HG03457 (cell line): ENCODE measurements around the gene EXOC2.
"Not testable (repeated sequence)": the region's sequence is repeated elsewhere in the genome, so short reads cannot be mapped to it uniquely, and the experiment has no call there.

Source experiments
- ATAC-seq: cut with Tn5 transposase; IDR thresholded peaks from one replicate; pipeline ENCODE4 v1.9.1; 2021; ENCODE audit warnings: moderate number of reproducible peaks; ENCODE audit not compliant: unreplicated experiment

Gene EXOC2

DNA sequence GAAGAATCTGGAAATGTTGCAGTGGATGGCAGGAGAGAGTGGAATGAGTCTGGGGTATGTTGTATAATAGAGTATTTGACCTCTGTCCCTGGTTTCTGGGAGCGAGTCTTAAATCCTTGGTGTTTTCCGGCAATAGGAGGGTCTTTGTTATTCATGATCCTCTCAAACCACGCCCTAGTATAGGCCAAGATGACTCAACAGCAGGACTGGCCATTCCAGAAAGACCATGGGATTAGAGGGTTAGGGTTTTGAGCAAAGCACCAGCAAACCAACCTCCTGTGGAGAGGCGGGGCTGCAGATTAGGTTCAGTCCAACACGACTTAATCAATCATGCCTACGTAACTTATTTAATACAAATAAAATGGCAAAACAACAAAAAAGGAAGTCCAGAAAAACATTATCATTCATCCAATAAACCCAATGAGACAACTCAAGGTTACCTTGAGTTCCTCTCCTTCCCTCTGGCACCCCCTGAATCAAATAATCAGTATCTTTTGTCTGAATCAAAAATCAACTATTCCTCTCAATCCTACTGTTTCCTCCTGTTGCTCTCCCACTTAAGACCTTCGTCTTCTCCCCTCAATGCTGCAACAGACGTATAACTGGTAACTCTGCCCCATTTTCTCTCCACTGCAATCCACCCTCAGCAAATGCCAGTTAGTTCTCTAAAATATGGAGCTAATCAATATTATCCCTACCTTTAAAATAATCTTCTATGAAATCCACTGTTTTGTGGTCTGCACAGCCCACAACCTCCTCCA, 51.5 kb downstream of the EXOC2 start:
- no peak for ATAC-seq

DNA sequence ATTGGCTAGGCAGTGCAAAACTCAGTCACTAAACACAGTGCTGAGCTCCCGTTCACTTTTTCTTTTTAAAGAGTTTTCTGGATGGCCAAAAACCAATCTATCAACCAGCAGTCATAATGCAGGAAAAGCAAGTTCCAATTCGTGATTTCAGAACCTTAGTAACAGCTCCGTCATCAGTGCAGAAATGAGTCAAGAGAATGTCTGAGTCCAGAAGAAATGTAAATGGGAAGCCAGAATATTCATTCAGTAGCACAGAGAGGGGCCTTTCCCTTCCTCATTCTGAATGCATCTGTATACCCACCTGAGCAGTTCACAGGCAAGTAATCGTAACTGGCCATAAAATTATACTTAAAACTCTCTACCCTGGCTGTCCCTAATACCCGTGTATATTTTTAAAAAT, 56.5 kb downstream of the EXOC2 start:
- ATAC-seq = no peak

DNA sequence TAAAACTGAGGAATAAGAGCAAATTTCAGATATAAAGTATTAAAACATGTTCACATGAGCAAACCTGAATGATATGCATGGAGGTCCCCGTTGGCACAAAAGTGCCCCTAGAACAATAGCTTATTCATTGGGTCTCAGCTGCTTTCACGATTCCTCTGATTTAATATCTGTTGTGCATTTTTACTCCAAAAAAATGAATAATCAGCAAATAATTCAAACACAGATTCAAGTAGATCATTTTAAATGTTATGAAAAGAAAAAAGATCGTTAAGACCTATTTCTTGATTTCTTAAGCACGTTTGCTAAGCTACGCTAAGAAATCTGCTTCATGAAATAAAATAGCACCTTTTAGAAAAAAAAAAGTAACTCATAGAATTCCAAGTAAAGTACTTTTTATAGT, 57.7 kb downstream of the EXOC2 start:
- ATAC-seq = no peak

DNA sequence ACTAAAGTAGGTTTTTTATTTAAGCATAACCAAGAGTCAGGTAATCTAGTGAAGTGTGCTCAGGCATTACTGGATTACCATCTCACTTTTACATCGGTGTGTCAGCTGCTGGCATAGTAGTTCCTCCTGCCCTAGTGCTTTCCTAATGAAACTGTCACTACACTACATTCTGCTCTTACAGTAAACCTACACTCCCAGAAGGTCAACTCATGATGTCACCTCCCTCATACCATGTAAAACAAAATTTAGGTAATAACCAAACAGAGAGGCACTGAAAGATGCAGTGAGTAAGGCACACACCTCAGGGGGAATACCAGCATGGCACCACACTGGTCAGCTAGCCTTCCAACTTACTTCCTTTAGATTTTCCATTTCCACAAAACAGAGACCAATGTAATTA, 59.3 kb downstream of the EXOC2 start:
- no peak for ATAC-seq

DNA sequence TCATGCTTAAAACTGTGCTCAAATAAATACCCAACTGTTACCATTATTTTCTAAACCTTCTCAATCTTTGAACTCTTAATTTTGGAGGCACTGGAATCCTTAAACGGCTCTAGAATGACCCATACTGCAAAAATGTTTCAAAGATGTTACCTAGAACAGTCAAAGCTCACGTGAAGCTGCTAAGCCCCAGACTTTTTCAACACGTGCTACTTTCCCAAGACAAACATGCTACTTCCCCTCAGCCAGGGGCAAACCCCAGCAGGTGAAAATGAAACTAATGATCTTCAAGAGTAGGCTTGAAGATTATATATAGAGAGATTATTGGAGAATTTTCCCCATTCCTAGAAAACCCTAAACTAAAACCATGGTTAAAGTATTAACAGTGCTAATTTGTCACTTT, 64.2 kb downstream of the EXOC2 start:
- no peak for ATAC-seq

DNA sequence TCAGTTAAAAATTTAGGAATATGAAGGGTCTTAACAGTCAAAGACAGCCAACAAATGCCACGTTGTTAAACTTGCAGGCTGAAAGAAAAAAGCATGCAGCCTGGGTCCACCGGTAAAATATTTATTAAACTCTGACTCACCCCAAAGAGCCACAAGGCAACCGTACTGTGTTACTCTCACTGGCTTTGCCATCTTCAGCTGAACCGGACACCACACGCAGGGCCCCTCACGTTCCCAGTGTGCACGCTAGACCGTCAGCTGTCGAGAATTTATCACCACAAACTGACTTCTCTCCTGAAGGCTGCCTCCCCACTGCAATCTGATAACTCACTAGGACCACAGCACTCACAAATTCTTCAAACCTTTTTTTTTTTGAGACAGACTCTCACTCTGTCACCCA, 66.7 kb downstream of the EXOC2 start:
- no peak for ATAC-seq

DNA sequence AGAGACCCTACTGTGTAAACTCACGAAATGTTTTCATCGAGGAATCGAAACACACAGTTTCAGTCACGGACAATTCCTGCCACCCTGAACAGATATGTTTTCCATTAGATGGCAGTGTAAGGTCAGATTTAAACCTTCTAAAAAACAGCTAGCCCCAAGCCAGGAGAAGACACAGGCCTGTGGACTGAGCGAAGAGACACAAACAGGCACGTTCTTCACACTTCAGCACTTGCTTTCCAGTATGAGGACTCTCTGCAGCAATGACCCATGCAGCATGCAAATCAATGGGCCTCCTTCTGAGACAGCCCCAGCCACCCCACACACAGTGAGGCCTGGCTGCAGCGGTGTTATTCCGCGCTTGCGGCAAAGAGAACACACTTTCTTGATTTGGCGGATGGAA, 68.0 kb downstream of the EXOC2 start:
- no peak for ATAC-seq

DNA sequence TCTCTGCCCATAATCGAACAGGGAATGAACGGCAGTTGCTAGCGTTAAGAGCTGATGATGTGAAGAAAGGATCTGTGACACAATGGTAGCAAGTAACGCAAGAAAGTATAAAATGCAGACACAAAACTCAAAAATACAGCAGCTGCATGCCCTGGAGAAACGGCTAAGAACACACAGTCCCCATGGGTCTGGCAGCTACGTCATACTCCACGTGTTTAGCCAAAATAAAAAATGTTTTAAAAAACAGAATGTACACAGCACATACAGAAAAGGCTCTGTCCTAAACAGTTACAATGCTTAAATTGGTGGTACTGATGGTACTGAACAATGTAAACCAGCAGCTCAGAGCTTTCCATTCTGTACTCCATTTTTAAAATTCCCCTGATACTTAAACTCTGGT, 70.5 kb downstream of the EXOC2 start:
- ATAC-seq = no peak

DNA sequence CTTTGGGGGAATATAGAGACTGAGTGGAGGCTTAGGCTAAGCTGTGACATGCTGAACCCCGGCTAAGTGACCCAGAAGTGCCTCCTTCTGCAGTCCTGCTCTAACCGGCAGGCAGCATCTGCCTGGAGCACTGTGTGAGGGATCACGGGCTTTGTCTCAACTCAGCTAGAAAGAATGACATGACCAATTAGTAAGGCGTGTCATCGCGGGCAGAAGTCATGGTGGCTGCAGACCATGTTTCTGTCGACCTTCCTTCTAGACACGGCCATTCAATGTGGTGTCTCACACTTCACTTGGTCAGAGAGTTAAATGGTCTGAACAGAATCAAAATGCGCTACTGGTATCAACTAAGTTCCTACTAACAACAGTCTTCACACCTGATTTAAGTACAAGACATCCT, 71.0 kb downstream of the EXOC2 start:
- no peak for ATAC-seq

DNA sequence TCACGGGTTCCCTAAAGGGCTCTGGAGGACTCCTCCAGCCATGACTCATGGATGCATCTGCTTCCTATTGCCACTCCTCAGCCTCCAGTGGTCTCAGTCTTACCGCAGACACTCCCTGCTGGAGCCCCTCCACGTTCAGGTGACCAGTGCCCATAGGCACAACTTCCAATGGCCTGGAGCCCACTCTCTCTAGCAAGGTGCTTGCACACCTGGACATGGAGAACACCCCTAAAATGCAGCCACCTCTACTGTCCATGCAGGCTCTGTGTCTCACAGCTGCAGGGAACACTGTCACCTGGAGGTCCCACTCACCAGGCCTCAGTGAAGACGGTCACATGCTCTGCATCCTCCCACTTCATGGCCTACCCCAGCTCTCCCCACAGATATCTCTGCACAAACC, 72.0 kb downstream of the EXOC2 start:
- no peak for ATAC-seq

DNA sequence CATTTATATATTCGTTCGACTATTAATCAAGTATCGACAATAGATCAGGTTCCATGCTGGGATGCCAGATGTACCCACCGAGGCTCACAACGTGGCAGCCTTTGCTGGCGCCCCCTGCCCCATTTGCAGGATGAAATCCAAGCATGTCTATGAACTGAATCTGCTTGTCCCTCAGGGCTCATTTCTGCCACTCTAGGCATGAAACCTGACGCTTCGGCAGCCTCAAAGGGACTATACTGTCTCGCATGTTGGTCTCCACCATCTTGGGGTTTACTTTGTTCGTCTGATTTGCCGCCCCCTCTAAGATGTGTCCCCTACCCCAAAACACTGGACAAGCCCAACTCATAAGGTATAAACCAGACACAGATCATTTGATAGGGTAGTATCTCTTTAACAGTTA, 72.8 kb downstream of the EXOC2 start:
- ATAC-seq = no peak

DNA sequence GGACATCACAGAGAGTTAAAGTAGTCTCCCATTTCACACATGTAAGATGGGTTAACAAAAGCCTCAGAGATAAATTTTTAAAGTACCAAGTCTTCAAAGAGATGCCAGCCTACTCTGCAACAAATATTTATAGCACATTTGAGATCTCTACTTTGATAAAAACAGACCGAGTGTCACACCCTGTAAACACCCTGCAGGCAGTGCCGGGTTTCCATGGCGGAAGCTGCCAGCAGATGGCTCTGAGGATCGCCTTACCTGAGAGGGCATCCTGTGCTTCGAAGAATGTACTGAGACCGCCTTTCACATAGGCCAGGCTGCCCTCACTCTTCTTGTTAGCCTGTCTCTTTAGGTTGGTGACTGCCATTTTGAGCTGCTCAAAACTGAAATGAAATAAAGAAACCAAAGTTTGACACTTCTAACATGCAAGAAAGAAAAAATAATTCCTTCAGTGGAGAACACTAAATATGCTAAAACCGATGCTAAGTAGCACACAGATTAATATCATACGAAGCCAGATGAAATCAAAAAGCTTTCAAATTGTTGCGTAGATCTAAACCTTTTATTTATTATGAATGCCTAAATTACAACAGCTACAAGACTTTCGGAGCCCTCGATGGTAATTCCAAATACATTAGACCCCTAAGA, 75.4 kb downstream of the EXOC2 start:
- ATAC-seq = no peak

DNA sequence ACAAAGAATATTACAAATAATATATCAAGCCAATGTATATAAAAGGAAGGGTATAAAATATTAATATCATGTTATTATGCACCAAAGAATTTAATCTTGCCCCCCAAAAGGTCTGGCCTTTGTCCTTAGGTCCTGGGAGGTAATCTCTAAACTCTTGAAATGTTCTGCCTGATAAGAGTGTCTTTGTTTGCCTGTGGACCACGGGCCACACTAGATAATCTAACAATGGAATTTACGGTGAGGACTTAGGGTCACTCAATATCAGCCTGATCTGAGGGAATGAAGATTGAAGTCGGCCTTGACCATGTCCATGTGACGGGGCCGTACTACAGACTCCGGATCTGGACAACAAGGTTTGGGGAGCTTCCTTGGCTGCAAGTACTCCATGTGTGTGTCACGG, 79.0 kb downstream of the EXOC2 start:
- ATAC-seq = no peak

DNA sequence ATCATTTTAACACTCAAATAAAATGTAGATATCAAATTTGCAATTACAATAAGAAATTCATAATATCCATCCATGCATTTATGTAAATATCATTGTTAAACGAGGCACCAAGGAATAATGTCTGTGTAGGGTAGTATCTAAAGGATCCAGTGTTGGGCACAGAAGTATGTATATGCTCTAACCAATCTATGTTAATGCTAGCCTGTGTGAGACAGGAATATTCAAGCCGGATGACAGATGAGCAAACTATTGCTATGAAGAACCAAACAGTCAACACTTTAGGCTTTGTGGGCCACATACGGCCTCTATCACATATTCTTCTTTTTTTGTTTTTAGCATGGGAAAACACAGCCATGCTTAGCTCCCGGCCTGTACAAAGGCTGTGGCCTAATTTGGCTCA, 81.0 kb downstream of the EXOC2 start:
- ATAC-seq = no peak

DNA sequence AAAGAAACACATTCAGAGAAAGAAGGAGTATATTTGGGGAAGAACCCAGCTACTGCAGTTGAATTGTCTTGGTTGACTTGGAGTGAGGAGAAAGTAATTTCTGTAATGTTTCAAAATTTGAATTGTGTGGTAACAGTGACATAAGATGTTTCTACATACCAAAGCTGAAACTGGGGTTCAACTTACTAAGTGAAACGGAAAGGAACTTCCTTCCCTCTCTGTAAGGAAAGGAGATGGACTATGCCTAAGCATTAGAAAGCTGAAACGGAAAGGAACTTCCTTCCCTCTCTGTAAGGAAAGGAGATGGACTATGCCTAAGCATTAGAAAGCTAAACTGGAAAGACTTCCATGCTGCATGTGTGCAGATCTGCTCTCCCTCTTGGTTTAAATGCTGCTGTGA, 82.1 kb downstream of the EXOC2 start:
- no peak for ATAC-seq

DNA sequence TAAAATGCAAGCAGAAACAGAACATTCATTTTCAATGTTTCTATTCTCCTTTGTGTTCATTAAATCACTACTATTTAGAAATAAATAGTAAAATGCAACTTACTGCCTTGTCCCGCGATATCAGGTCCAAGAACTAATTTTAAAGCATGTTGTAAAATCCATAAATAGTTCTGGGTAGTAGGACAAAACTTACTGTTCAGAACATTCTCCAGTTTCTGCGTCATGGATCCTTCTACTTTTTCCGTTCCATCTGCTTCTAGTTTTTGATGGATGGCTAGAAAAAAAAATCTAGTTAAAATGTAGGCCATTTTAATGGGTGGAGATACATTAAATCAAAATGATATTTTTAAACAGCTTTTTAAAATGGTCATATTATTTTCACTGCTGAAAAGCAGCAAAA, 83.0 kb downstream of the EXOC2 start:
- ATAC-seq = no peak

DNA sequence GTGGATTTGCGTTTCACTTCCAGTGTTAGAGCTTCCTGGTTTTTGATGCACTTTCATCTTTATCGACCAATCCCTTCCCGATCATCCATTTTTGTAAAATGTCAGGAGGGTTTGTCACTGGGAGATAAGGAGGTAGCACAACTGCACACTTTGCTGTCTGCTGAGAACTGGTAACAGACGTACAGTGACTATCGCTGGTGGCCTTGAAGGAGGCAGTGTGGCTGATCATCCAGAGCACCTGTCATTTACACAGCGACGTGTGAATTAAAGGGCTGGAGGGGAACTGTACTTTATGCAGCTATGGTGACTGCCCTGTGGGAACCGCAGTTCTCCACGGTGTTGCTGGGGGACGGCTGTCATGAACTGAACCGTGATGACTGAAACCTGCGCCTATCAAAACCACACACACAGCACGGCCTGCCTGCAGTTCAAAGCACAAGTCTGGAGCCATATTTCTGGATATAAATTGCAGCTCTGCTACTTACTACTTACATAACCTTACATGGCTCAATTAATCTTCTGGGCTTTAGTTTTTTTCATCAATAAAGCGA, 86.0 kb downstream of the EXOC2 start:
- ATAC-seq = no peak

DNA sequence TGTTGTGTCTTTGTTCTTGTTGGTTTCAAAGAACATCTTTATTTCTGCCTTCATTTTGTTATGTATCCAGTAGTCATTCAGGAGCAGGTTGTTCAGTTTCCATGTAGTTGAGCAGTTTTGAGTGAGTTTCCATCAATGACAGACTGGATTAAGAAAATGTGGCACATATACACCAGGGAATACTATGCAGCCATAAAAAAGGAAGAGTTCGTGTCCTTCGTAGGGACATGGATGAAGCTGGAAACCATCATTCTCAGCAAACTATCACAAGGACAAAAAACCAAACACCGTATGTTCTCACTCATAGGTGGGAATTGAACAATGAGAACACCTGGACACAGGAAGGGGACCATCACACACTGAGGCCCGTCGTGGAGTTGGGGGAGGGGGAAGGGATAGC, 87.0 kb downstream of the EXOC2 start:
- not testable (repeated sequence) for ATAC-seq

DNA sequence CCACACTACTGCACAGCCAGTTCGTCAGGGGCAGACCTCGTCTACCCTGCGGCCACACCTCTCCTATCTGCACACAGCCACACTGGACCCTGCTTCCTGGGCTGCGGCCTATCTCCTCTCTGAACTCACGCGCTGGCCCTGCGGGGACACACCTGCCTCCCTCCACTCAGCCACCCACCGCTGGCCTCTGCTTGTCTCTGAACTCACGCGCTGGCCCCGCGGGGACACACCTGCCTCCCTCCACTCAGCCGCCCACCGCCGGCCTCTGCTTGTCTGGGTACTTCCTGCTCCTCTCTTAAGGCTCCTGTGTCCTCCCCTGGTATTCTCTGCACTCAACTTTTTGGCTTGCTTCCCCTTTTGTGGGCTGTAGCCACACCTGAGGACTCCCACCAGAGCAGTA, 88.4 kb downstream of the EXOC2 start:
- no peak for ATAC-seq

DNA sequence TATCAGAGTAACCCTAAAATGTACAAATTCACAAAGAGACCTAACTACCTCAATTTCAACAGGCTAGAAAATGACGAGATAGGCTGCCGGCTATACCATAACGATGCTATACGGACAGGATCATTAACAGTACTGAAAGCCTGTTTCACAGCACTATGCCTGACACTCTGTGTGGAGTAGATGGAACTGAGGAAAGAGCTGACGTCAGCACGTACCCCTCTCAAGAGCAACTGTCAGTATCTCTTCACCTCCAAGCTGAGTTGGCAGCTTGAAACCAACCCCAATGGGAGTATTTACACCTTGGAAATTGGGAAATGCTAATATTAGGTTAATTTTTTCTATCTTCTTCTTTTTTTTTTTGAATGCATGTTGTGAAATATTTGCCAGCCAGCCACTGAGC, 89.7 kb downstream of the EXOC2 start:
- ATAC-seq = no peak

DNA sequence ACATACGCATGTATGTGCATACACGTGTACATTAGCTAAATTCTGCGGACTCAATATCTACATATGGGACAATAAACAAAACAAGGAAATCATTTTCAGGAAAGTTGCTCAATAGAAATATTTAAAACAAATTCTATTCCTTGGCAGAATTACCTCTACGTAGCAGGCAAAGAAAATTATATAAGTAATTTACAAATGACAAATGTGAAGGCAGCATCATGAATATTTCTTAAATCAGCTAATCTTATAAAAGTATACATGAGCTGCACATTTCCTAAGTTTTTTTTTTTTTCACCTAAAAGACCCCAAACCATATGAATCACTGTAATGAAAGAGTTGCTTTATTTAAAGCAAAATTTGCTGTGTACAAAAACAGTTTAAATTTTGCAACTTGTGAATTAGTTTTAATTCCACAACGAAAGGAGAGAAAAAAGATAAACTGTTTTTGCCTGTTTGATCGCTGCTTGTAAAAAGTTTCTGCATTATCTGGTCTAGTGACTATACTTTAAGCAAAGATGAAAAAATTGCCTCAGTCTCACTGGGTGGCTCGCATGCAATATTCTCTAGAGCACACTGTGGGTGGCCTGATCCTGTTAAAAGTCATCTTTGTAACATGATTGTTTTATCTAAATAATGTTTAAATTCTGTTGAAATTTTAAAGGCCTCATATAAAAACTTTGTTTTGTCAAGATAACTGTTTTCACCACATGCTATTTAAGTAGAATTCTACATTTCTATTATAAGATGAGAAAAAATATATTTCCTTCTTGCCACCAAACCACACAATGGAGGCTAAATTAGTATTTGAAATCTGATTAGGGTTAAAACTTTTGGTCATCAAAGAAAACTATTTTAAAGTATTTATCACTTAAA, 93.1 kb downstream of the EXOC2 start:
- ATAC-seq = no peak

DNA sequence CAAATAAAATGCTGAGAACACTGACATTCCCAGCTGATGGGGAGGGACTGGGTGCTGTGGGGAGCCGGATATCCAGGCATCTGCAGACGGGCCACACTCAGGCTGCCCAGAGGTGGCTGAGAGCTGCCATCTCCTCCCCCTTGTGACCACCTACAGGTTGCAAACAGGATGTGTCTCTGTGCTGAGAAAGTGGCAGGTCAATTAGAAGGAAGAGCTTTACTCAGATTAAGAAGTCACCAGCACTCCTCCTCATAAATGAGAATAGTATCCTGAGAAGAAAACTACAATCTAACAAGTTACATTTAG, 99.1 kb downstream of the EXOC2 start:
- ATAC-seq = no peak
